A204.1 (cell line): ENCODE results near the gene MYH7.
"Not testable (repeated sequence)": the region's sequence is repeated elsewhere in the genome, so short reads cannot be mapped to it uniquely, and the experiment has no call there.

Source experiments
- FAIRE-seq: peaks from 2 replicates; lab custom pipeline; 2012; peaks lifted over from hg19 to GRCh38; lab: Jason Lieb, UNC

Gene MYH7

DNA sequence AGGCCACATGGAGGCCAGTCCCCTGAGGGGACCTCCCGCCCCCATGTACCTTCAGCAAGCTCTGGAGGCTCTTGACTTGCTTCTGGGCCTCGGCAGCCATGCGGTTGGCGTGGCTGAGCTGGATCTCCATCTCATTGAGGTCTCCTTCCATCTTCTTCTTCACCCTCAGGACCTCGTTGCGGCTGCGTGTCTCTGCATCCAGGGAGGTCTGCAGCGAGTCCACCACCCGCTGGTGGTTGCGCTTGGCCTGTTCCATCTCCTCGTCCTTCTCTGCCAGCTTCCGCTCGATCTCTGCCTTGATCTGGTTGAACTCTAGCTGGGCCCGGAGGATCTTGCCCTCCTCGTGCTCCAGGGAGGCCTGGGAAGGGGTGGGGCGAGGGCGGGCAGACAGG is 49.2 kb downstream of the MYH7 start:
- FAIRE-seq = not testable (repeated sequence)

GRCh38 chr14:23385642-23386265 is 49.7 kb downstream of the MYH7 start:
- FAIRE-seq = no peak

DNA sequence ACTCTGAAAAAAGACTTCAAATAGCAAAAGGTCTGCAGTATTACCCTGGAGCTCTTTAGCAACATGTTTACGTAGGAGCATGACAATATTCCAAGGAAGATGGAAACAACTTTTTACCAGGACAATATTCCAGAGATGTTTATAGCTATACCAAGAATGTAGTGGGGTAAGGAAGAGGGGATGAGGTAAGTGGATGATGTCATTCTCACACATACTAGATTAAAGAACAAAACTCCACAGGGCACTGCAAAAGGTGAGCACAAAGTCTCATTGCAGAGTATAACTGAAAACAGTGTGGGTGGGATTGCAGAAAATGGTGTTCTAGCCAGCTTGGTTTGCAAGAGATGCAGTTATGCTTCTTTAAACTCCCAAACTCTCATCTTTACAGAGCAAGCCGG is 50.2 kb downstream of the MYH7 start:
- FAIRE-seq = no peak

- FAIRE-seq = no peak
Measured at GRCh38 chr14:23384364-23385080, 50.9 kb downstream of the MYH7 start.

DNA sequence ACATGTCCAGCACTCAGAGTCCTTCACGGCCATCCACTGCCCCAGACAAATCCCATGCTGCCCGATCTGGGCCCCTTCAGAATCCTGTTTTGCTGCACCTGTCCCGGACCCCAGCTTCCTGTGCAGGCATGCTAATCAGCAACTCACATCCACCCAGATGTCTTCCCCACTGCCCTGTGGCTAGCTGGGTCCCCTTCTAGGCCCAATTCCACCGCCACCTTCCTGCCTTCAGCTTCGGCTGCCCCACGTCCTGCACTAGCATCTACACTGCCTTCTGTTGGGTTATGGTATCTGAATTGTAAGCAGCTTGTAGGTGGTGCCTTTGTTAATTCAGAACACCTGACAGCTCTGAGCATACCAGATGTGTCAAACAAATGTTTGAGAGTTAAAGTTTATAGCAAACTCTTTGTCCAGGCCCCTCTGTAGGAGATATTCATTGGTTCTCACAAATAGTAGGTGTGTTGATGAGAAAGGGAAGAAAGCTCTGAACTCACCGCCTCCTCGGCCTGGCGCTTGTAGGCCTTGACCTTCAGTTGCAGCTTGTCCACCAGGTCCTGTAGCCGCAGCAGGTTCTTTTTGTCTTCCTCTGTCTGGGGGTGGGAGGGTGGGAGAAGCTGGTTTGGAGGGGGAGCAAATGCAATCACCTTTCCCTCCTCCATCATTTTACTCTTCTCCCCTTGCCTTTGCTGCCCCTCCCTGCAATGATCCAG is 52.6 kb downstream of the MYH7 start:
- no peak for FAIRE-seq

- no peak for FAIRE-seq
Measured at GRCh38 chr14:23382276-23382675, 53.2 kb downstream of the MYH7 start.

DNA sequence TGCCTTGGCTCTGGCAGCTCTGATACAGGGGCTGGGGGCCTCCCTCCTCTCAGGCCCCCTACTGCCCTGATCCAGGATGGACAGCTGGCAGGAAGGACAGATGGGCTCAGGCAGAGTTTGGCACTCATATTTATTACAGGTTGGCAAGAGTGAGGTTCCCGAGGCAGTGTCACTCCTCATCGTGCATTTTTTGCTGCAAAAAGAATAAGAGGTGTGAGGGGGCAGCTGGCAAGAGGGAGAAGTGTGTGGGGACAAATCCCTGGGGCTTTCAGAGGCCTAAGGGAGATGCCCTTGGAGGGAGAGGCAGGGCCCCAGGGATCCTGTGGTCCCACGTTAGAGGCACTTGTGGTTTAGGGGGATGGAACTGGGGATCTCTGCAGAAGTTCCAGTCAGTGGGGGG is 53.6 kb downstream of the MYH7 start:
- no peak for FAIRE-seq

- no peak for FAIRE-seq
Measured at GRCh38 chr14:23380976-23381375, 54.5 kb downstream of the MYH7 start.

GRCh38 chr14:23380197-23380914 is 55.1 kb downstream of the MYH7 start:
- FAIRE-seq = no peak

- FAIRE-seq = no peak
Measured at GRCh38 chr14:23379366-23380196, 55.9 kb downstream of the MYH7 start.

DNA sequence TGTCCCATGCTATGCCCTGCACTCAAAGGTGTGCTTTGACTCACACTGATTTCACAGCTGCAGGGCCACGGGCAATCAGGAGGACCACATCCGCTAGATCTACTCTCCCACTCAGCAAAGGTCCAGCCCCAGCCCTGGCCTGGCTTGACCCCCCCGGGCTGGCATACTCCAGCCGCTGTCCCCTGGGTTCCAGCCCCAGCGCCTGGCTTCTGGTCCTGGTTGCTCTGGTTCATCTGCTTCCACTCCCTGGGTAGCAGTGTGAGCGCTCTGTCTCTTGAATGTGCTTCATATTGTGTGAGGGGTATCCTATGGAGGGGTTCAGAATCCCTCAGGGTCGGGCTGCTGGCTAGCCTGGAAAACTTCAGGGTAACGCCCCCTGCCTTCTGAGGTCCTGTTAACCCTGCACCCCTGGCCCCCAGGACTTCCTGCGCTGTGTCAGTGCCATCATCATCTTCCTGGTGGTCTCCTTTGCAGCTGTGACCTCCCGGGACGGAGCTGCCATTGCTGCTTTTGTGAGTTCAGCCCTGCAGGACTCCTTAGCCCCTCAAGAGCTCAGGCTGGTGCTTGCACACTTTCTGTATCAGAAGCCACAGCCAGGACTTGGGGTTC is 56.7 kb downstream of the MYH7 start:
- no peak for FAIRE-seq

- no peak for FAIRE-seq
Measured at GRCh38 chr14:23377573-23378563, 57.6 kb downstream of the MYH7 start.

DNA sequence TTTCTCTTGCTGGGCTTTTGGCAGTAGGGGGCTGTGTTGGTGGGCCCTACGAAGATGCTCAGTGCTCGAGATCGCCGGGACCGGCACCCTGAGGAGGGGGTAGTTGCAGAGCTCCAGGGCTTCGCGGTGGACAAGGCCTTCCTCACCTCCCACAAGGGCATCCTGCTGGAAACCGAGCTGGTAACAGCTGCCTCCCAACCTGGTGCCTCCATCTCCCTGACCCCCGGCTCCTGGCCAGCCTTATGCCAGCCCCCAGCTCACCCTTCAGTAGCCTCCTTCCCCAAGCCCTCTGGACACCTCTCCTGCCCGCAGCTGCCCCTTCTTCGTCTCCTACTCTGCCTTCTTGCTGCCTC is 58.3 kb downstream of the MYH7 start:
- FAIRE-seq = no peak

DNA sequence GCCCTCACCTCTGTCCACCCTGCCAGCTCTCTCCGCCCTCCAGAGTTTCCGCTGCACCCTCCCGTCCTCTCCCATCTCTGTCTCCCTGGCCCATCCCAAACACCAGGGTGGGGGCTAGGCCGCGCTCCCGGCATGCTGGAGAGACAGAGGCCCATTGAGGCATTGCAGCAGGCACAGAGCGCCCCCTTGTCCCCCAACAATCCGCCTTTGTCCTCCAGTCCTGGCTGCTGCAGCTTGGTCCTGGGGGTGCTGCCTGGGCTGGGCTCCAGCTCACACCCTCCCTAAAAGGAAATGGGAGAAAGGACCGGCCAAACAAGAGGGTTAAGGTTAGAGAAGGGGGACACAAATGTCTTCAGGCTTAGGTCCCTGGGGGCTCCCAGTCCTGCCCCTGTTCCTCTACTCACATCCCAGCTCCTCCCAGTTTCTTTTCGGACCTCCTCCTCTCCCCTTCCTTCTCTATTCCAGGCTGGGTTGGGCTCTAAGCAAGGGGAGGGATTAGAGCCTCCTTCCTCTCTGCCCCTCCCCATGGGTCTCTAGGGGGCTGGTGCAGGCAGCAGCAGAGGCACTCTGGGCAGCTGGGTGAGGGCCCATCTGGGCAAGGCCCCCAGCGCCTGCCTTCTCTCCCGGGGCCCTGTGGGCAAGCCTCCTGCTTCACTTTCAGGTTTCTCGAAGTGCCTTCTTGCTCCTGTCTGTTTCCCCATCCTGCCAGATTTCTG is 58.8 kb downstream of the MYH7 start, which contains the start of gene CMTM5:
TSS of gene CMTM5 (plus strand) at position 565 of the 716 bp plus-strand sequence. CDS start 206 bp downstream, outside the sequence.
- FAIRE-seq = no peak

GRCh38 chr14:23375527-23376251 is 59.8 kb downstream of the MYH7 start:
- FAIRE-seq = no peak

- FAIRE-seq = no peak
Measured at GRCh38 chr14:23373041-23373440, 62.4 kb downstream of the MYH7 start.

DNA sequence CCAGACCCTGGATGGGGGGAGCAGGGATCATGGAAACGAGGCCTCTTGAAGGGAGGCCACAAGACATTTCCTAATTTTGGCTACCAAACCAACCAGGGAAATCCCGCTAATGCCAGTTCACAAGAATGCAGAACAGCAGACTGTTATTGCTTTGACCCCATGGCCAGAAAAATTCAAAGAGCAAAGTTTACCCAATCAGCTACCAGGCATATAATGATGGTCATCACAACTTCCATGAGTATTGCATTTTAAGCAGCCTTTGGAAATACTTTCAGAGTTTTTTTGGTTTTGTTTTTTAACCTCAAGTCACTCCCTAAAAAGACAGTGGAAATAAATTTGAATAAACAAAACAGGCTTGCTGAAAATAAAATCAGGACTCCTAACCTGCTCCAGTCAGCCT is 63.0 kb downstream of the MYH7 start, which contains the start of gene IL25:
TSS of gene IL25 (plus strand) at position 301 of the 400 bp plus-strand sequence.
- no peak for FAIRE-seq

GRCh38 chr14:23371865-23372264 is 63.6 kb downstream of the MYH7 start:
- no peak for FAIRE-seq

DNA sequence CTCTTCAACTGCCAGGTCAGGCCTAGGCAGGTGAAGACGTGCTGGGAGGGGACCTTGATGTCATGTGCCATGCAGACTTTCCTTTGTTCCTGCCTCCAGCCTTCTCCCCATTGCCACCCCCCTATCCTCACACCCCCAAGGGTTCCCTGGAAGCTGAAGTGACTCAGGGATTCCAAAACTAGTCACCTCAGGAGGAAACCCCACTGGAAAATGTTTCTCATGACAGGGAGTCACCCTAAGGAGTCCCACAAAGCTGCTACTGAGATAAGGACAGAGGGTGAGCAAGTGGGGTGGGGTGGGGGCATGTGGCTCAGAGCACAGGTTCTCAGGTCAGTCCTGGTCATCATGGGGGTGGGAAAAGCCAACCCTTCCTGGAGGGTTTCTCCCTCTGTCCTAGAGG is 65.2 kb downstream of the MYH7 start:
- no peak for FAIRE-seq
